ENCODE results near the gene NEURL1B. TPM values are rescaled to one million over a fixed set of nuclear protein-coding genes. Genes with fewer than 3 reads are reported as not detected.

The NEURL1B gene
- total RNA-seq, 4 donors from 2014 or later: 8.7 to 18.8 (median 15.1) TPM

DNA sequence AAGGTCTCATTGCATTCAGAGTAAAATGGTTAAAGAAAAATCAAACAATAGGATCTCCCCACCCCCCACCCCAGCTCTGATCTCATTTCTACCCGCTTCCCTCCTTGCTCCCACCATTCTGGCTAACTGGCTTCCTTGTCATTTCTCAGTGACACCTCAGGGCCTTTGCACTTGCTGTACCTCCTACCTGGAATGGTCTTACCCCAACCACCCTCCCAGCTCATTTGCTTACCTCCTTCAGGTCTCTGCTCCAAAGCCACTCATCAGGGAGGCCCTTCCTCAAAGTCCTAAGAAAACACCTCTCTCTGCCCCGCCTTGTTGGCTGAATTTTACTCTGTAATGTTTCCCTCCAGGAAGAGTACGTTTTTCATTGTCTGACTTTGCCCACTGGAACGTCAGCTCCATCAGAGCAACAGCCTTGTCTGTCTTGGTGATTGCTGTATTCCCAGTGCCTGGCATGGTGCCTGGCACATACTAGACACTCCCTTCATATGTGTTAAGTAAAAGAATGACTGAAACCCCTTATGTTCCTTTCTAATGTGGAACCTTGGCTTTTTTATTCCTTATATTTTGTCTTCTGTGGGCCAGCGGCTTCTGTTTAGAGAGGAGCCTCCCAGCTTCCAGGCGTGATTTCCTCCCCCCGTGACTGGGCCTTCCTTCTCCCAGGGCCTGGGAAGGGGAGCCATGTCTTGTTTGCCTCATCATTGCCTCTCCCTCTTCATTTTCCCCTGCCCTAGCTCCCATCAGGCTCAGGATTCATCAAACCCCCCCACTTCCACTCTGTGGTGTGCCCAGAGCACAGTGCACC lies 26.9 kb downstream of the NEURL1B start:
- Histone ChIP-seq H3K27ac (peak overlapping the region; percentile 45 to 68 (median 64)), H3K4me1 (peaks cover 0 to 8% of the 10 kb centered on the region in 2 donors), H3K36me3 (no peaks in the 10 kb centered on the region), H3K4me3 (no peak overlapping the region), H3K27me3 (no peaks in the 10 kb centered on the region), H3K9me3 (no peaks in the 10 kb centered on the region)
- DNase-seq (no peak), ATAC-seq (no peak)
- intact Hi-C loops (cut with DNase I; ENCODE audit: low total_unique reads) (no loop called here), in situ Hi-C loops (cut with MboI; ENCODE audit: low sequenced_read_pairs in 4 of 4) (no loop called here)
- TF ChIP-seq, protein P1, sequence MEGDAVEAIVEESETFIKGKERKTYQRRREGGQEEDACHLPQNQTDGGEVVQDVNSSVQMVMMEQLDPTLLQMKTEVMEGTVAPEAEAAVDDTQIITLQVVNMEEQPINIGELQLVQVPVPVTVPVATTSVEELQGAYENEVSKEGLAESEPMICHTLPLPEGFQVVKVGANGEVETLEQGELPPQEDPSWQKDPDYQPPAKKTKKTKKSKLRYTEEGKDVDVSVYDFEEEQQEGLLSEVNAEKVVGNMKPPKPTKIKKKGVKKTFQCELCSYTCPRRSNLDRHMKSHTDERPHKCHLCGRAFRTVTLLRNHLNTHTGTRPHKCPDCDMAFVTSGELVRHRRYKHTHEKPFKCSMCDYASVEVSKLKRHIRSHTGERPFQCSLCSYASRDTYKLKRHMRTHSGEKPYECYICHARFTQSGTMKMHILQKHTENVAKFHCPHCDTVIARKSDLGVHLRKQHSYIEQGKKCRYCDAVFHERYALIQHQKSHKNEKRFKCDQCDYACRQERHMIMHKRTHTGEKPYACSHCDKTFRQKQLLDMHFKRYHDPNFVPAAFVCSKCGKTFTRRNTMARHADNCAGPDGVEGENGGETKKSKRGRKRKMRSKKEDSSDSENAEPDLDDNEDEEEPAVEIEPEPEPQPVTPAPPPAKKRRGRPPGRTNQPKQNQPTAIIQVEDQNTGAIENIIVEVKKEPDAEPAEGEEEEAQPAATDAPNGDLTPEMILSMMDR (IDR thresholded peaks at IDR 0.05 in 4 of 5, conservative IDR thresholded peaks at IDR 0.05 in 1 of 5): no peak
- no peak for TF ChIP-seq POLR2A (IDR thresholded peaks at IDR 0.05)

DNA sequence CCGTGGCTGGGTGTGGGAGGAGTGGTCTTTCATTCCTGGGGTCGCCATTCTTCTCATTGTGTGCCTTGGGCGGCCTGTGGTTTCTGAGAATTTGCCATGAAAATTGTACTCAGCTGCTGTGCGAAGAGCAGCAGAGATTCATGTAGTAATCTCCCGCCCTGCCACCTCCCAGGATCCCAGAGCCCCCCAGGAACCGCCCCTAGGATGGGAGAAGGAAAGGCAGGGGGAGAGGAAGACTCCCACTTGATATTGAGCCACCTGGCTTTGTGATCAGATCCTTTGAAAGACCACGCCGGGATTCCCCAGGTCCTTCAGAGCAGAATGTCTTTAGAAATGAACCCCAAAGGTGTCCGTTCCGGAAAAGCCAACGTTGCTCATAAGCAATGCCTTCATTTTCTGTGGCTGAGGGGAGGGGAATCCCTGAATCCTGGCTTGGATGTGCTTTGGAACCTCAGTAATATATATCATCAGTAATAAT lies 27.6 kb downstream of the NEURL1B start:
- Histone ChIP-seq H3K27me3 (no peaks in the 10 kb centered on the region), H3K4me1 (peaks cover 0 to 8% of the 10 kb centered on the region in 2 donors), H3K36me3 (no peaks in the 10 kb centered on the region), H3K9me3 (no peaks in the 10 kb centered on the region), H3K4me3 (no peak overlapping the region), H3K27ac (peak overlapping the region; percentile 45 to 68 (median 64))
- ATAC-seq (no peak), DNase-seq (no peak)
- intact Hi-C loops (cut with DNase I; ENCODE audit: low total_unique reads): no loop called here
- in situ Hi-C loops (cut with MboI; ENCODE audit: low sequenced_read_pairs in 4 of 4): no loop called here
- TF ChIP-seq, protein P1 (IDR thresholded peaks at IDR 0.05 in 4 of 5, conservative IDR thresholded peaks at IDR 0.05 in 1 of 5): no peak
- no peak for TF ChIP-seq POLR2A (IDR thresholded peaks at IDR 0.05)

DNA sequence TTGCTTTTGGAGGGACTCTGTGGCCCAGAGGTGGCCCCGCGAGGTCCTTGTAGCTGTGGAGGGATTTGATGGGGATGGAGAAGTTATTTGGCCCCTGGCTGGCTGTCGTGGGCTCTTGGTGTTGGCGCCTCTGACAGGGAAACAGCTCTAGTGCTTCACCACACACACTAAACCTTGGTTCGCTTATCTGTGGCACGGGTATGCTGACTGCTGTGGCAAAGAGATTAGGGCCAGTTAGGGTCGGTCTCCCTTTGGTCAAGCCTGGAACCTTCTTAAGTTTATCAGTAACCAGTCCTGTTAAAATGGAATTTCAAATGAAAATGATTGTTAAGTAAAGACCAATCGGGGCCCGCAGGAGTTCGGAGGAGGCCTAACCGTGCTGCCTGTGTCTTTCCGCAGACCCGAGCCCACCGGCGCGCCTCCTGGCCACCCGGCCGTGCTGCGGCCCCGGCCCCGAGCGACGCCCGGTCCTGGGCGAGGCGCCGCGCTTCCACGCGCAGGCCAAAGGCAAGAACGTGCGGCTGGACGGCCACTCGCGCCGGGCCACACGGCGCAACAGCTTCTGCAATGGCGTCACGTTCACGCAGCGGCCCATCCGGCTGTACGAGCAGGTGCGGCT lies 28.4 kb downstream of the NEURL1B start:
- no peak for TF ChIP-seq POLR2A (IDR thresholded peaks at IDR 0.05)
- TF ChIP-seq, protein P1 (IDR thresholded peaks at IDR 0.05 in 4 of 5, conservative IDR thresholded peaks at IDR 0.05 in 1 of 5): no peak
- Histone ChIP-seq H3K36me3 (no peaks in the 10 kb centered on the region), H3K4me1 (peaks cover 0 to 8% of the 10 kb centered on the region in 2 donors), H3K27ac (peak overlapping the region; percentile 45 to 68 (median 64)), H3K9me3 (no peaks in the 10 kb centered on the region), H3K27me3 (no peaks in the 10 kb centered on the region), H3K4me3 (no peak overlapping the region)
- ATAC-seq: no peak
- intact Hi-C loops (cut with DNase I; ENCODE audit: low total_unique reads): no loop called here
- no peak for DNase-seq
- in situ Hi-C loops (cut with MboI; ENCODE audit: low sequenced_read_pairs in 4 of 4): no loop called here

DNA sequence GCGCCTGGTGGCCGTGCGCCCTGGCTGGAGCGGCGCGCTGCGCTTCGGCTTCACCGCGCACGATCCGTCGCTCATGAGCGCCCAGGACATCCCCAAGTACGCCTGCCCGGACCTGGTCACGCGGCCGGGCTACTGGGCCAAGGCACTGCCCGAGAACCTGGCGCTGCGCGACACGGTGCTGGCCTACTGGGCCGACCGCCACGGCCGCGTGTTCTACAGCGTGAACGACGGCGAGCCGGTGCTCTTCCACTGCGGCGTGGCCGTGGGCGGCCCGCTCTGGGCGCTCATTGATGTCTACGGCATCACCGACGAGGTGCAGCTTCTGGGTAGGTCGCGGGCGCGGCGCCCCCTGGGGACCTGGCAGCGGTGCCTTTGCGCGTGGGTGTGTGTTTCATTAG lies 28.9 kb downstream of the NEURL1B start:
- Histone ChIP-seq H3K4me1 (peaks cover 0 to 8% of the 10 kb centered on the region in 2 donors), H3K36me3 (no peaks in the 10 kb centered on the region), H3K9me3 (no peaks in the 10 kb centered on the region), H3K27me3 (no peaks in the 10 kb centered on the region), H3K27ac (peak overlapping the region in 1 of 4 donors; percentile 17), H3K4me3 (no peak overlapping the region)
- TF ChIP-seq POLR2A (IDR thresholded peaks at IDR 0.05): no peak
- TF ChIP-seq, protein P1 (IDR thresholded peaks at IDR 0.05 in 4 of 5, conservative IDR thresholded peaks at IDR 0.05 in 1 of 5): no peak
- ATAC-seq (no peak), DNase-seq (no peak)
- intact Hi-C loops (cut with DNase I; ENCODE audit: low total_unique reads) (no loop called here), in situ Hi-C loops (cut with MboI; ENCODE audit: low sequenced_read_pairs in 4 of 4) (no loop called here)

Measured in gastrocnemius medialis (tissue), 4 donors.